IMR-90 (cell line): ENCODE data around the gene SEBOX. TPM values are rescaled to one million over a fixed set of nuclear protein-coding genes. Genes with fewer than 3 reads are reported as not detected.

ENCODE experiments used
- ATAC-seq: fragments of 200-7000 bp; cut with Tn5 transposase; 2 replicates; pipeline ENCODE4 v1.9.1; 2020; ENCODE audit warnings: low read depth, mild to moderate bottlenecking, moderate library complexity
- BruUV-seq: library from RNA; stranded (reverse); fragments of 400-500 nt; replicated peaks from 2 replicates; lab custom pipeline; 2021; lab: Mats Ljungman, UMichigan
- CTCF ChIA-PET: fragments of 300-600 bp; formaldehyde crosslinking; extraction: SDS; loops from one replicate; lab custom pipeline; 2021; ENCODE audit warnings: antibody characterized with exemption; lab: Yijun Ruan, JAX
- POLR2A ChIA-PET: fragments of 300-600 bp; sonication (Branson Sonifier 250); formaldehyde crosslinking; loops from one replicate; lab custom pipeline; 2022; ENCODE audit warnings: antibody characterized with exemption; ENCODE audit not compliant: unreplicated experiment; lab: Charles Lee
- DNase-seq: peaks from one replicate; pipeline ENCODE4 v3.0.0; 2013
- H2AFZ ChIP-seq: replicated peaks from 2 replicates; pipeline ENCODE3; 2013; ENCODE audit warnings: low read length, mild to moderate bottlenecking; ENCODE audit not compliant: poor library complexity
- H2AK5ac ChIP-seq: 2 replicates; pipeline ENCODE4 v1.6.1; 2013; ENCODE audit warnings: low read depth, low read length, inconsistent platforms
- H2AK9ac ChIP-seq: replicated peaks from 2 replicates; pipeline ENCODE3; 2013; ENCODE audit warnings: mild to moderate bottlenecking, low read depth, low read length, moderate library complexity; ENCODE audit not compliant: poor library complexity
- H2BK120ac ChIP-seq: 2 replicates; pipeline ENCODE4 v1.6.1; 2013; ENCODE audit warnings: low read depth, low read length, inconsistent platforms
- H2BK15ac ChIP-seq: 3 replicates; pipeline ENCODE4 v1.6.1; 2013; ENCODE audit warnings: low read depth, low read length, inconsistent platforms
- H2BK20ac ChIP-seq: 2 replicates; pipeline ENCODE4 v1.6.1; 2013; ENCODE audit warnings: low read depth, mild to moderate bottlenecking, inconsistent platforms, low read length, moderate library complexity
- H2BK5ac ChIP-seq: 2 replicates; pipeline ENCODE4 v1.6.1; 2013; ENCODE audit warnings: mild to moderate bottlenecking, low read depth, low read length, inconsistent platforms; ENCODE audit not compliant: poor library complexity, severe bottlenecking
- H3K14ac ChIP-seq: replicated peaks from 2 replicates; pipeline ENCODE4 v1.6.1; 2013; ENCODE audit warnings: low read depth, low read length, inconsistent platforms
- H3K18ac ChIP-seq: 2 replicates; pipeline ENCODE4 v1.6.1; 2013; ENCODE audit warnings: low read depth, low read length, control low read depth
- H3K23ac ChIP-seq: 2 replicates; pipeline ENCODE4 v1.6.1; 2013; ENCODE audit warnings: low read depth, low read length, inconsistent platforms
- H3K27ac ChIP-seq: 2 replicates; pipeline ENCODE4 v1.5.1; 2013; ENCODE audit warnings: mild to moderate bottlenecking, control low read depth, low read length; ENCODE audit not compliant: insufficient read depth
- H3K27me3 ChIP-seq: 2 replicates; pipeline ENCODE4 v1.6.1; 2013; ENCODE audit warnings: low read length; ENCODE audit not compliant: control insufficient read depth, insufficient read depth
- H3K36me3 ChIP-seq: 2 replicates; pipeline ENCODE4 v1.6.1; 2013; ENCODE audit warnings: low read length, mixed read lengths; ENCODE audit not compliant: control insufficient read depth, insufficient read depth
- H3K4ac ChIP-seq: 2 replicates; pipeline ENCODE4 v1.6.1; 2013; ENCODE audit warnings: low read depth, low read length, inconsistent platforms
- H3K4me1 ChIP-seq: 2 replicates; pipeline ENCODE4 v1.6.1; 2013; ENCODE audit warnings: low read length, mixed read lengths; ENCODE audit not compliant: control insufficient read depth, insufficient read depth
- H3K4me2 ChIP-seq: 2 replicates; pipeline ENCODE4 v1.6.1; 2013; ENCODE audit warnings: low read depth, mild to moderate bottlenecking, control low read depth, low read length, moderate library complexity
- H3K4me3 ChIP-seq: 2 replicates; pipeline ENCODE4 v1.5.1; 2013; ENCODE audit warnings: low read depth, mild to moderate bottlenecking, control low read depth, low read length, moderate library complexity; ENCODE audit not compliant: insufficient read depth
- H3K56ac ChIP-seq: 2 replicates; pipeline ENCODE4 v1.6.1; 2013; ENCODE audit warnings: low read length, inconsistent platforms; ENCODE audit not compliant: insufficient read depth; ENCODE audit errors: extremely low read depth
- H3K79me1 ChIP-seq, 2 experiments: 2 replicates each; pipeline ENCODE4 v1.6.1; 2013; ENCODE audit warnings: low read length in 2 of 2, inconsistent platforms in 1 of 2, low read depth in 1 of 2
- H3K9ac ChIP-seq: 2 replicates; pipeline ENCODE4 v1.6.1; 2013; ENCODE audit warnings: low read depth, low read length, control low read depth
- H3K9me1 ChIP-seq: 2 replicates; pipeline ENCODE4 v1.6.1; 2013; ENCODE audit warnings: low read length, inconsistent platforms; ENCODE audit not compliant: insufficient read depth
- H3K9me3 ChIP-seq: 2 replicates; pipeline ENCODE4 v1.6.1; 2013; ENCODE audit warnings: low read length; ENCODE audit not compliant: control insufficient read depth, insufficient read depth
- H4K20me1 ChIP-seq: 2 replicates; pipeline ENCODE4 v1.6.1; 2013; ENCODE audit warnings: low read length, inconsistent platforms; ENCODE audit not compliant: insufficient read depth
- H4K5ac ChIP-seq: 2 replicates; pipeline ENCODE4 v1.6.1; 2013; ENCODE audit warnings: mild to moderate bottlenecking, low read depth, low read length, control low read depth
- H4K8ac ChIP-seq, 2 experiments: 2 replicates each; pipeline ENCODE4 v1.6.1; 2013; ENCODE audit warnings: low read depth in 2 of 2, low read length in 2 of 2, control low read depth in 1 of 2, inconsistent platforms in 1 of 2
- H4K91ac ChIP-seq: 2 replicates; pipeline ENCODE4 v1.6.1; 2013; ENCODE audit warnings: low read depth, low read length, inconsistent platforms; ENCODE audit not compliant: insufficient read depth
- CEBPB ChIP-seq: IDR thresholded peaks from 2 replicates; pipeline ENCODE4 v1.6.1; 2012; ENCODE audit warnings: low read depth, low read length, improper control_type of control experiment
- MAFK ChIP-seq: IDR thresholded peaks from 2 replicates; pipeline ENCODE4 v1.6.1; 2012; ENCODE audit warnings: low read depth, low read length, improper control_type of control experiment
- MXI1 ChIP-seq: IDR thresholded peaks from 2 replicates; pipeline ENCODE4 v1.6.1; 2012; ENCODE audit warnings: low read depth, mild to moderate bottlenecking, low read length, moderate library complexity, borderline replicate concordance
- NFE2L2 ChIP-seq: fragments of 150-350 bp; IDR thresholded peaks from 2 replicates; pipeline ENCODE4 v1.6.1; 2016; ENCODE audit warnings: low read depth, mild to moderate bottlenecking, low read length
- POLR2A ChIP-seq: IDR thresholded peaks from 2 replicates; pipeline ENCODE4 v1.6.1; 2012; ENCODE audit warnings: mild to moderate bottlenecking, low read depth, low read length
- WGBS, 2 experiments: methylation state at CpG; one replicate each; pipeline versions ENCODE4 v1.1.5 to v1.1.7; 2013; ENCODE audit warnings: missing lambda C conversion rate in 2 of 2; ENCODE audit not compliant: insufficient read length in 1 of 2; ENCODE audit errors: extremely low coverage in 2 of 2; 5-methylcytosine and 5-hydroxymethylcytosine counted together
- dilution Hi-C: fragments of 300-500 bp; cut with HindIII; formaldehyde crosslinking; loops from one replicate; pipeline ENCODE4 v1.14.3; 2018; ENCODE audit warnings: low sequenced_read_pairs; ENCODE audit not compliant: unreplicated experiment
- in situ Hi-C: fragments of 300-500 bp; cut with MboI; formaldehyde crosslinking; loops from 3 replicates; pipeline ENCODE4 v1.14.3; 2019; ENCODE audit warnings: low sequenced_read_pairs, inconsistent platforms, mixed read lengths
- intact Hi-C: fragments of 100-400 bp; cut with micrococcal nuclease; formaldehyde crosslinking; loops from 2 replicates; pipeline ENCODE4 v1.10.0; 2022
- polyA plus RNA-seq, 3 experiments: library from polyadenylated mRNA; depleted of rRNA; stranded (reverse); fragments of >200 nt; gene quantifications; 2 replicates each; pipeline ENCODE4 v1.2.3, GENCODE V29; 2012; ENCODE audit warnings: low replicate concordance in 1 of 3
- total RNA-seq: library from RNA; depleted of rRNA; stranded (reverse); fragments of >200 nt; gene quantifications from 2 replicates; pipeline ENCODE4 v1.2.3, GENCODE V29; 2012
- TF ChIP-seq, protein P1 (sequence below): fragments of 150-350 bp; IDR thresholded peaks from 2 replicates; pipeline ENCODE4 v1.6.1; 2016; ENCODE audit warnings: low read depth, mild to moderate bottlenecking, low read length, moderate library complexity, borderline replicate concordance
- TF ChIP-seq, protein P2 (sequence below): fragments of 150-350 bp; IDR thresholded peaks from 2 replicates; pipeline ENCODE4 v1.6.1; 2017; ENCODE audit warnings: mild to moderate bottlenecking, antibody characterized with exemption, low read length, low read depth

The SEBOX gene
- total and polyA plus RNA-seq, 2 of the 4 experiments (the other 2 are of a cell fraction), result not detected

GRCh38 chr17:28397687-28398279 is 32.8 kb upstream of the SEBOX start:
- DNase-seq (no peak), ATAC-seq (no peak)
- H3K4ac ChIP-seq, result no peak overlapping the region
- H2AK9ac ChIP-seq, result peak overlapping the region; percentile 15
- dilution Hi-C loops (no loop called here), in situ Hi-C loops (no loop called here), intact Hi-C loops (no loop called here)
- no peak overlapping the region for H4K5ac ChIP-seq
- no peak overlapping the region for H3K4me3 ChIP-seq
- H3K56ac ChIP-seq, result no peak overlapping the region
- H2BK20ac ChIP-seq, result no peak overlapping the region
- H4K20me1 ChIP-seq, result no peaks in the 10 kb centered on the region
- H2BK5ac ChIP-seq, result no peak overlapping the region
- peaks cover 9% of the 10 kb centered on the region for H3K4me1 ChIP-seq
- POLR2A ChIA-PET, result no interaction called here
- no peaks in the 10 kb centered on the region for H3K9me3 ChIP-seq
- H2AFZ ChIP-seq, result no peak overlapping the region
- no peak overlapping the region for H4K8ac ChIP-seq
- no peak overlapping the region for H3K14ac ChIP-seq
- H3K79me1 ChIP-seq, result no peaks in the 10 kb centered on the region
- CTCF ChIA-PET, result no interaction called here
- peaks cover 19% of the 10 kb centered on the region; the same call in 1 of the 2 replicates for H3K9me1 ChIP-seq
- H4K91ac ChIP-seq, result no peak overlapping the region
- WGBS, 2 experiments, result 100% methylated on average over 2 of the region's 7 CpGs; no CpG with 5 or more reads in 1 of the 2 experiments
- H3K9ac ChIP-seq, result no peak overlapping the region
- no peak overlapping the region for H3K23ac ChIP-seq
- no peak overlapping the region for H3K27ac ChIP-seq
- no peak overlapping the region for H2AK5ac ChIP-seq
- BruUV-seq, result no TSS peak
- peaks cover 28% of the 10 kb centered on the region for H3K36me3 ChIP-seq
- H2BK120ac ChIP-seq, result no peak overlapping the region
- TF ChIP-seq POLR2A (no peak), MAFK (no peak), MXI1 (no peak), NFE2L2 (no peak), CEBPB (no peak)
- TF ChIP-seq, protein P1, sequence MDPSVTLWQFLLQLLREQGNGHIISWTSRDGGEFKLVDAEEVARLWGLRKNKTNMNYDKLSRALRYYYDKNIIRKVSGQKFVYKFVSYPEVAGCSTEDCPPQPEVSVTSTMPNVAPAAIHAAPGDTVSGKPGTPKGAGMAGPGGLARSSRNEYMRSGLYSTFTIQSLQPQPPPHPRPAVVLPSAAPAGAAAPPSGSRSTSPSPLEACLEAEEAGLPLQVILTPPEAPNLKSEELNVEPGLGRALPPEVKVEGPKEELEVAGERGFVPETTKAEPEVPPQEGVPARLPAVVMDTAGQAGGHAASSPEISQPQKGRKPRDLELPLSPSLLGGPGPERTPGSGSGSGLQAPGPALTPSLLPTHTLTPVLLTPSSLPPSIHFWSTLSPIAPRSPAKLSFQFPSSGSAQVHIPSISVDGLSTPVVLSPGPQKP, result no peak
- TF ChIP-seq, protein P2, sequence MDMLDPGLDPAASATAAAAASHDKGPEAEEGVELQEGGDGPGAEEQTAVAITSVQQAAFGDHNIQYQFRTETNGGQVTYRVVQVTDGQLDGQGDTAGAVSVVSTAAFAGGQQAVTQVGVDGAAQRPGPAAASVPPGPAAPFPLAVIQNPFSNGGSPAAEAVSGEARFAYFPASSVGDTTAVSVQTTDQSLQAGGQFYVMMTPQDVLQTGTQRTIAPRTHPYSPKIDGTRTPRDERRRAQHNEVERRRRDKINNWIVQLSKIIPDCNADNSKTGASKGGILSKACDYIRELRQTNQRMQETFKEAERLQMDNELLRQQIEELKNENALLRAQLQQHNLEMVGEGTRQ, result no peak
- H3K4me2 ChIP-seq, result no peak overlapping the region
- H3K27me3 ChIP-seq, result no peaks in the 10 kb centered on the region
- no peak overlapping the region for H2BK15ac ChIP-seq
- no peak overlapping the region for H3K18ac ChIP-seq
